Fibroblast of skin of scalp (primary cell): Measurements from ENCODE around the gene PAX5.

Experiments used
- DNase-seq: peaks from one replicate; pipeline ENCODE4 v3.0.0-alpha.2; 2013

Gene PAX5

DNA sequence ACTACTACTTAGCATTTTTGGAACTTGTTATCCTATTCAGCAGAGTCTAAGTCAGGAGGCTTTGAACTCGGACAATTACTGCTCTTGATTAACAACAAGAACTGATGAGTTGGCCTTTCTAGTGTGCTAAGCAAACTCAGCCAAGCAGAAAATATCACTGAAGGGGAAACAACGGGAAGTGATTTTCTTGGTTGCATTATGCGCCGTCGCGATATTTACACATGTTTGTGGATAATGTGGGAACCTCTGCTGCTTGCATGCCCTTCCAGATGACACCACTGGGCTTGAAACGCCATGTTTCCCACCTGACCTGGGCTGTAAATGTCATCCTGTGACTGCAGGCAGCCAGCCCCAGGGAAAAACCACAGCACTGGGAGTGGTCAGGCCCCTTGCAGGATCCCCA, 205.5 kb downstream of the PAX5 start:
- no peak for DNase-seq

DNA sequence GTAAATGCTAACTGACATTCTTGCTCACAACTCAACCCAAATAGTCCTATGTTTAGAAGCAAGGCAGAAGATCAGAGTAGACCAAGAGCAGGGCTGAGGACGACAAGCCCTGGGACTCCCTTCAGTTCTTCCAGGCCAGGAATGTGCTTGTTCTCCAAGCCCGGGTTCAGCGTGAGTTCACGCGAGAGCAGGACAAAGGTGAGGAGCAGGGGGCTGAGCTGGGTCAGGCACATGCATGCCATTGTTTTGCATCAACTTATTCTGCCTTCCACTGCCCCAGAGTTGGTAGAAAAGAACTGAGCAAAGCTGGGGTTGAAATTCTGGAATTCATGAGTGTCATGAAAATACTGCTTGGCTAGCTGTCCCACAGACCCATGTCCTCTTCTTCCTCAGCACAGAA, 206.5 kb downstream of the PAX5 start:
- DNase-seq: no peak

DNA sequence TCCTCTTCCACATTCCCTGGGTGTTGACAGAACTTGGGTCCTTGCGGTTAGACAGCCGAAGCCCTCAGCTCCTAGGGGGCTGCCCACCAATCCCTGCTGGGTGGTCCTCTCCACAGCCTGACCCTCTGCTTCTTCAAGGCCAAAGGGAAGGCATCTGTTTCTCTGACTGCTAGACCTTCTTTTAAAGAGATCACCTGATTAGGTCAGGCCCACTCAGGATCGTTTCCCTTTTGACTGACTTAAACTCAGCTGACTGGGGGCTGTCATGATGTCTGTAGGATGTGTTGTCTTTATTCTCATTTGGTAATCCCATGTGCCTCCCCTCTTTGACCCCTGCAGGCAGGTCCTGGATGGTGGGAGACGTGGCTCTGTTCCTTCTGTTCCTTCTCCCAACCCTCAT, 207.5 kb downstream of the PAX5 start:
- no peak for DNase-seq

DNA sequence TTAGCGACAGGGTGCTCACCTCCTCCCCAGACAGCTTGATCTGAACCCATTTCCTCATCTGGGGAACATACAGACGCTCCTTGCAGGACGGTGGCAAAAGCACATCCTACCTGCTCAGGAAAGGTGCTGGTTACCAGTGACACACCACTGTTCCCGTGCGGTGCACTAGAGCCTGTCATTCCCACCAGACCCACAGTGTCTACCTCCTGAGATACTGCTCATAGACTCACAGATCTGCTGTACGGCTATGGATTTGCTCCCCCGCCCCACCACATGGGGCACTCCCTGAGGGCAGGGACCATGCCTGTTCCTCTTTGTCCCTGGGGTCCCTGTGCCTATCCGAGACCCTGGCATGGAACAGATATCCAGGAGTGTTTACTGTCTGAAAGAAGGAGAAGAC, 208.9 kb downstream of the PAX5 start:
- no peak for DNase-seq

DNA sequence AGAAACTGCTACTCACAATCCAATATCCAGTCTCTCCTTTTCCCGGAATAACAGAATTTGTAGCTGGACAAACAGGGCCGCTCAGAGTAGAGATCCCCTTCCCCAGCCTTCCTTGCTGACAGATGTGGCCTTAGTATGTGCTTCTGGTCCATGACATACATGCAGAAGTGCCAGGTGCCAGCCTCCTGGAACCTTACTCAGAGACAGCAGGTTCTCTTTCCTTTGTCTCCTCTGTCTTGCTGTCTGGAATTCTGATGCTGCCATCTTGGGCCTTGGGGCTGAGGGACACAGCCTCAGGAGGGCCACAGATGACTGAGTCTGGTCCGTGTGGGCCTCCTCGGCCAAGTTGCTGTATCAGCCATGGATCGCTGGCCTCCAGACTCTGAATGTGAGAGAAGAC, 210.1 kb downstream of the PAX5 start:
- no peak for DNase-seq

DNA sequence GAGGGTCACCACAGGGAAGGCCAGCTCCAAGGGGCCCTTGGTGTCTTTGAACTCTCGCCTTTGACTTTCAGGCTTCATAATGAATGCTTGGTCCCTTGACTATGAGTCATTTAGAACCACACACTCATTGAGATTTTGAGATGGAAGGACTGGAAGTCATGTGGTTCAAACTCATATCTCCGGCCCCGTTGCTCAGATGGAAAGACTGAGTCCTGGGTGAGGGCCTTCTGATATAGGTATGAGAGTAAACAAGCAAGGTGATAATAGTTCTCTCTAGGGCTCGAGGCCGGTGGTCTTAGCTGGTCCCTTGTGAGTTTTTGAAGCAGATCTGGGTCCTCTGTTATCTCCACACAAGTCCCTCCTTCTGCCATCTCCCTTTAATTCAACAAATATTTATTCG, 210.6 kb downstream of the PAX5 start:
- no peak for DNase-seq

DNA sequence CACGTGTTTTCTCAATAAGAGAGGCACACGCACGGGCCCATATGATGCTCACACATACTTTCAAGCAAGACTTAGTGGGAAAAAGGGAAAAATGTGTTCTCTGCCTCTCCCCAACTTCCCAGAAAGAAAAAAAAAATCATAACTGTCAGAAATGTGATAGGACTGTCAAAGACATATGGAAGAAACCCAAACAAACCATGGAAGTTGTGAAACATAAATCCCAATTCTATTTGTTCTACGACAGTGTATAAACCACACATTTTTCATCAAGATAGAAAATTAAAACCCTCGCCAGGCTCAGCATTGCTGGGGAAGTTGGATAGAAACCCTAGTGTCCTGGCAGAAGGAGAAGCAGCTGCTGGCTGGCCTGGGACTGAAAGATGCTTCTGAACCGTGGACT, 211.9 kb downstream of the PAX5 start:
- no peak for DNase-seq

DNA sequence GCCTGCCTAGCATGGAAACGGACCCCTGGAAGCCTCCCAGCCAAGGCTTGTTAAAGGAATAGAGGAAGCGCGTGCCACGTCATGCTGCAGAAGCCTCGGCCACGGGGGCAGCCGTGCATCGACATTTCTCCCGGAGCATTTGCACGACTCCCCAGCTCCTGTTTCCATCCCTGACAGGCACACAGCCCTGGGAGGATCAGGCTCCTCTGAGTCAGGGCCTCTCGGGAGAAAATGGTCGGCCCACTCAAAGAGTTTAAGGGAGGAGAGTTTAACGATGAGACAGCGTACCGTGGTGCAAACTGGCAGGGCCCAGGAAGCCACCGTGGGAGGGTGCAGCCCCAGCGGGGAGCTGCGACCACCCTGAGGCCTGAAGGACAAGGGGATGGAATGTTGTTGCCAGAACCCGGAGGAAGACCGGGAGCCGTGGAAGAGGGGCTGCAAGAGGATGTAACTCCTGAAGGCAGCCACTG, 213.6 kb downstream of the PAX5 start:
- no peak for DNase-seq

DNA sequence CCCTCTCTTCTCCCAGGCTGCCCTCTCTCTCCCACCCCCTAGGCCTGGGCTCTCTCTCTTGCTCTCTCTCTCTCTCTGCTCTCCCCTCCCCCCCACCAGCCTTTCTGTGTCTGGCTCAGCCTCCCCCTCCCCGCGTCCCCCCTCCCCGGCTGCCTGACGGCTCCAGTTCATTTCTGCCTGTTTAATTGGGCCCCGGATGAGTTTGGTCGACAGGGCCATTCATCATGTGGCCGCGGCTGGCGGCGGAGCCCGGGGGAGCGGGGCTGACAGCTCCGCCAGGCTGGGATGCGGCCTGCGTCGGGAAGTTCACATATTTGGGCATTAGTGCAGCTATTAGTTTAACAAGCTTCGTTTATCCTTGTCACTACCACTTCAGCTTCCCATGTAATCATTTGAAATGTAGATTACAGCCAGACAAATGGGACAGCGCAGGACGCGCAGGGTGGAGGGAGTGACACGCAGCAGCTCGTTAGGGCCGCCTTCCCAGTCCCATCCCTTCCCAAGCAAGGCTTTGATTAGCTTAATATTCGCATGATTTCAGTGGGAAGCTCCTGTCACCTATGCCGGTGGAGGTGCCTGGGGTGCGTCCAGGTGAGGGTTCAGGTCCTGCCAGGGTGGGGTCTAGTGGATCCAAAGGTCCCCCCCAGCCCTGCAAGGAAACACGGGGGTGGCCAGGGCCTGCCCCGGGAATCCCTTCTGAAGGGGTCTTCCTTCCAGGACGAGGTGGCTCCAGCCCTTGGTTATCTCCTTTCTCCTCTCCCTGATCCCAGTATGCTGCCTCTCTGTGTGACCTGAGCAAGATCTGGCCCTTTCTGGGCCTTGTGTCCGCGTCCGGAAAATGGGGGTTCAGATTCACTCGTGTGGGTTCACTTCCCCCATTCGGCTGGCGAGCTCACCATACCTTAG, 214.8 kb downstream of the PAX5 start:
- no peak for DNase-seq

DNA sequence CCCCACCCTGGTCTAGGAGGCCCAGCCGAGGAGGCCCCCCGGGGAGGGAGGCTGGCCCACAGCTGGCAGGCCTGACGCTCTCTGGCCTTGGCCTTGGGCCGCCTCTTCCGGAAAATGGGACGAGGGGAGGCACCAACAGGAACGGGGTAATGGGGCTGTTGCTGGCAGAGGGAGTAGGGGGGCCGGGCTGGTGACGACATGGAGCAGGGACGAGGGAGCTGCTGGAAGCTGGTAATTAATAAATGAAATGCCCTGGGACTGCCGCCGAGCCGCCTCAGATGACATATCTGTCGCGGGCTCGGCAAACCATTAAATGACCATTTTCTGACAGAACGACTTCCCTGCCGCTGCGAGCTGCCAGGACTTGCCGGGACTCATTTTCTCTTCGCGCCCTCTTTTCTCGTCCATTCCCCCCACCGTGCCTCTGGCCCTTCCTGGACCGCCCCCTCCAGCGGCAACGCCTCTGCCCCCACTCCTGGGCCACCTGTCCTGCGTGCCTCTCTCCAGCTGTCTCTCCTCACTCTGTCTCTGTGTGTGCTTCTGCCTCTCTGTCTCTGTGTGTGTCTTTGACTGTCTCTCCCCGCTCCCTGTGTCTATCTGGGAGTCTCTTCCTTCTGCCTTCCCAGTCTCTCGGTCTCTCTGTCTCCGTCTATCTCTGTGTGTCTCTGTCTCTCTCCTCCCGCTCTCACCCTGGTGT, 215.7 kb downstream of the PAX5 start:
- no peak for DNase-seq

DNA sequence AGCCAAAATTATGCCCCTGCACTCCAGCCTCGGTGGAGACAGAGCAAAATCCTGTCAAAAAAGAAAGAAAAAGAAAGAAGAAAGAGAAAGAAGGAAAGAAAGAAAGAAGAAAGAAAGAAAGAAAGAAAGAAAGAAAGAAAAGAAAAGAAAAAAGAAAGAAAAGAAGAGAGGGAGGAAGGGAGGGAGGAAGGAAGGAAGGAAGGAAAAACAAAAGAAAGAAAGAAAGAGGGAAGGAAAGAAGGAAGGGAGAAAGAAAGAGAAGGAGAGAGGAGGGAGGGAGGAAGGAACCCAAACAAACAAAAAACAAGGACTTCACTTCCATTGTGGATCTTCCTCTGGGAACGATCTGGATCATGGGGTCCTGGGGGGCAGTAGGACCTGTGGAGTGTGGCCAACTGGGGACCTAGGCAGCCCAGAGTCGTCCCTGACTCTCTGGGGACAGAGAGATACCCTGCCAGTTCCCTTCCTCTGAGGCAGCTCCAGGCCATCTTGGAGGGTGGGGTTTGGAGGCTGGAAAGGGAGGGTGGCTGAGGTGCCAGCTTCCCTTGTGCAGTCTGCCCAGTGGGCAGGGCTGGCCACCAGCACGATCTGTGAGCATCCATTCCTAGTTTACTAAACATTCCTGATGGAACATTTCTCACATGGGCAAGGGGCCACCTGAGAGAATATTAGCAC, 216.8 kb downstream of the PAX5 start:
- no peak for DNase-seq

DNA sequence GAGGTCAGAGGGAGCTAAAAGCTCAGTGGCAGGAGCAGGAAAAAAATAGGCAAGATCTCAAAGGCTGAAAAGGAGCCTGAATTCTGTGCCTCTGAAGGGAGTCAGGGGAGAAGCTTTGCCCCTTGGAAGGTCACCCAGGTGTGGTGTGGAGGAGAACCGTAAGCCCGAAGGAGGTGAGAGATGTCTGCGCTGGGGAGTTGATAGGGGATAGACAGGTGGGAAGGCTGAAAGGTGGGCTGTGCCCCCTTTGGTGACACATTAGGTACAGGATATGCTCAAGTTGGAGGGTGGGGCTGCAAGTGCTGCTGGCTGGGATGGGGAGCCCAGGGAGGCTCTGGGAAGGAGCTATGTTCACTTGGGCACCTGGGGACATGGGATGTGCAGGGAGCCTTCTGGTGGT, 217.7 kb downstream of the PAX5 start:
- DNase-seq: no peak

DNA sequence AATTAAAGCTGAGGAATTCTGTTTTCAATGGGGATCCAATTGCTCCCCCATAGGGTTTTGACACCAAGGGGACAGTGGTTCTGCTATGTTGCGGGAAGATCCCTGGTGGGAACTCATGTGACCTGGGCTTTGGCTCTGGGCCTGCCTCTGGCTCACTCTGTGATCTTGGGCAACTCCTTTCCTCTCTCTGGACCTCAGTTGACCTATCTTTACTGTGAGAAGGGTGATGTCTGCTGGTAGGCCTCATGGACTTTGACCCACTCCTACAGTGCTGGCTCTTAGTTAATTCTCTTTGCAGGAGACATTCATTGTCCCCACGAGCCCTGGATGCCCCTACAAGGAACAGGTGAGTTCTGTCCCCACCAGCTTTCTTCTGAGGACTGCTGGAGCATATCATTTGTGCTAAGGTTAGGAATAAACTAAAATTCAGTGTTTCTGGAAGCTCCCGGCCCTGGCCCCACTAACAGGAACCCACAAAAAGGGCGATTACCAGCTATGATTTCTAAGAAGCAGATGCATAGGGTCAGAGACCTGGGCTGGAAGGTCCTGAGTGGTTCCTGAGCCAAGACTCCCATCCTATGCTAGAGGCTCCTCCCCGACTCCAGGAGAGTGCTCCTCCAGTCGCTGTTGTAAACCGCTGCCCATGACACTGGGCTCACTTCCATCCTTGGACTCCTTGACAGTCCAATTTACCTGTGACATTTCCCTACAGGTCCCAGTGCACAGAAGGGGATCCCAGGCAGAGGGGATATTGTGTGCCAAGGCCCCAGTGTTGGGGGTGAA, 218.3 kb downstream of the PAX5 start:
- DNase-seq: no peak

DNA sequence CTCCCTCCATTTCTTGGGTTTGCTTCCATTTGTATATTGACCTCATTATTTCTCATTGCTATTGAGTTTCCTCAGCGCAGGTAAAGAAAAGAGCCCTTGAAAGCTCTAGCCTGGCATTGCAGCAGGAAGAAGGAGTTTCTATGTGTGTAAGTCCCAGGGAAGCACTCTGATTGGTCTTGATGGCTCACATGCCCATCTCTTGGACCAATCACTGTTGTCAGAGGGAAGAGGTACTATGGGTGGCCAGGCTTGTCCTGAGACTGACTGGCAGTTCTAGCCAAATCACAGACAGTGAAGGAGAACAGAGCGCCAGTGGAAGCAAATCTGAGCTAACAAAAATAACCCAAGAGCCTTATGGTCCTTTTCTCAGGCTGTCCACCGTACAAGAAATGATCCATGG, 219.0 kb downstream of the PAX5 start:
- no peak for DNase-seq

DNA sequence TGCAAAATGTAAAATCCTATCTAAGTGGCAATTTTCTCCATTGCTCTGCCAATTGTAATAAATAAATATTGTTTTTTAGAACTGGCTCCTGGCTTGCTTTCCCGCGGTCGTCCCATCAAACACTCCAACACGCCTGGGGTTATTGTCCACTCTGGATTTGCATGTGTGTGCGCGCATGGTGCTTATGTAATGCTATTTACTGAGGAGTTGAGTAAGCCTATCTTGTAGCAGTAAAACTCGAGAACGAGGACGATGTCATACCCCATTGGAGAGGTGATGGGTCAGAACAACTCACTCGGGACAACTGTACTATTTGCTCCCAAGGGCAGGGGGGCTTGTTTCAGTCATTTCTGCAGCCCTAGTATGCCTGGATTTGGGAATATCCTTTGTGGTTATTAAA, 220.9 kb downstream of the PAX5 start:
- DNase-seq: no peak

DNA sequence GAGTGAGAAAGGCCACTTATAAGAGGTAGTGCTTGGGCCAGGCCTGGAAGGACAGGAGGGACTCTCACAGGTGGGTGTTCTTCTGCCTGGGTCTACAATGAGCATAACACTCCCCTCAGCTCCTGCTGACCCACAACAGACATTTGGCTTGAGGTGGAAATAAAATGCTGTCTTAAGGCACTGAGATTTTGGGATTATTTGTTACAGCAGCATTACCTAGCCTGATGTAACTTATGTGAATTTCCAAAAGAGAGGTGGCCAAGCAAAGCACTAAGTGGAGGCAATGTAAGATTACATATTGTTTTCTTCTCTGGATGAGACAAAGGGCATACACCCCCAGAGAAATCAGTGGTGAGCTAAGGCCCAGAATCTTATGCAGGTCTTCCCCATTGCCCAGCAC, 221.5 kb downstream of the PAX5 start:
- no peak for DNase-seq

DNA sequence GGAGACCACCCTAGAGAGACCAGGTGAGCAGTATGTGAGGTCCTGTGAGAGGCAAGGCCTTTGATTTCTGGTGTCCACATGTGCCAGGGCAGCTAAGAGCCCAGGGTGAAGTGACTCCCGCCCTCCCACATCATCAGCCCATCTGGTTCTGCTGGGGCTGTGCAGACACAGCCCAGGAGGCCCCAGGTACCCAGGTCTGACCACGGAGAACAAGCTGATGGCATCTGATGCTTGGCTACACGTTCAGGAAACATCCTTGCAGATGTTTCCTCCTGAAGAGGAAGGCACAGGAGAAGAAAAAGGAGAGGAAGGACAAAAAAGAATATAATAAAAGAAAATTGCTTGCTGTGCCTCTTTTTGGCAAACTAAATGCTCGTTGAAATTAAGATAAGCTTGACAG, 225.8 kb downstream of the PAX5 start:
- DNase-seq: no peak

DNA sequence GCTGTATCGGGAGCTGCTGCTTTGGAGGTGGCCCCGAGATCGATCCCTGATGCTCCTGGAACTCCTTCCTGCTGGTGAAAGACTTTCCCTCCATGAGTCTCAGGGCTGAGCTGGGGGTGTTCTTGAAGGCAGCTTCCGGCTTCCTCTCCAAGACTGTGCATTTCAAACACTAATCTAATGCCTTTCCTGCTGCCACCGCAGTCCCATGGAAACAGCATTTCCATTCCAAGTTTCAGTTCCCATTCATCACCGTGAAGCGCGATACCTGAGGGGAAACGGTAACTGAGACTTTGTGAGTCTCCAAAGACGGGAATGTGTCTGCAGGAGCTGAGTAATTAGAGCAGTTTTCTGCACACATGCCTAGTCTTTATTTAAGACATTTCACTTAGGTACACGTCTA, 230.1 kb downstream of the PAX5 start:
- DNase-seq: no peak

DNA sequence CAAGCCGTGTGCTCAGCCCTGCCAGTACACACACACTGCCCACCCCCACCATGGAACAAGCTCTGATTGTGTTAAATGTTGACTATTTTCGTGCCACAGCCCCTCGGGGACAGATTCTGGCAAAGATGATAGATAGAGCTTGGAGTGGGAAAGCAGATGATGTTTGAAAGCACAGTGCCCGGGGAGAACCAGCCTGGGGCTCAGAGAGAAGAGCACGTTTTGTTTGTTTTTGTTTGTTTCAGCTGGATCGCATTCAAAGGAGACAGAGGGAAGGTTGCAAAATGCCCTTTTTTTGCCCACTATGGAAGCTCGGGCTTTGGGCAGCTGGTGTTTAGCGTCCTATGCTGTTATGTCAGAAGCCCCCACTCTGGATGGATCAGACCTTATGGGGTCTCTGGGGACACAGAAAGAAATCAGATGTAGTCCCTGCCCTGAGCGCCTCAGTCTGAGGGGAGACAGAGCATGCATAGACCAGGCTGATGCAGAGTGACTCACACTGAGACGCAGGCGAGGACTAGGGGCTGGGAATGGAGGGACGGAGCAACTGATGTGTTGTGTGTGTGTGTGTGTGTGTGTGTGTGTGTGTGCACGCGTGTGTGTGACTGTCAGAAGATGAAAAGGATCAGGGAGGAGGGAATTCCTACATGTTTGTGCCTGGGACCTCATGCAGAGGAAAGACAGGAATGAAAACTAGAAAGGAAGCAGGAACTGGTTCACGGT, 231.7 kb downstream of the PAX5 start:
- DNase-seq: peak; percentile 34

DNA sequence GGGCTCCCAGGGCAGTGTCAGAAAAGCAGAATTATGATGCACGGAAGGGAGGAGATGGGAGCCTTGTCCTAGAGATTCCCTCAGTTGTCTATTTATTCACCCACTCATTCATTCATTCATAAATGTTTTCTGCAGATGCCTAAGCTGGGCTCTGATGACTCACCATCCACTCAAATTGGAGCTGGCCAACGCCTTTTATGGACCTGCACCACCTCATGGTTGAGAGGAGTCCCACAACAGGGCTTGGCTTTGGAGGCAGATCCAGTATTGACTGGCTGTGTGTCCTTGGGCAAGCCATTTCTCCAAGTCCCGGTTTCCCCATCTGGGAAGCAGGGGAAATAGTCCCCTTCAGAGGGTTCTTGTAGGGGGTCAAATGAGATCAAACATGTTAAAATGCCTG, 233.6 kb downstream of the PAX5 start:
- DNase-seq: no peak

DNA sequence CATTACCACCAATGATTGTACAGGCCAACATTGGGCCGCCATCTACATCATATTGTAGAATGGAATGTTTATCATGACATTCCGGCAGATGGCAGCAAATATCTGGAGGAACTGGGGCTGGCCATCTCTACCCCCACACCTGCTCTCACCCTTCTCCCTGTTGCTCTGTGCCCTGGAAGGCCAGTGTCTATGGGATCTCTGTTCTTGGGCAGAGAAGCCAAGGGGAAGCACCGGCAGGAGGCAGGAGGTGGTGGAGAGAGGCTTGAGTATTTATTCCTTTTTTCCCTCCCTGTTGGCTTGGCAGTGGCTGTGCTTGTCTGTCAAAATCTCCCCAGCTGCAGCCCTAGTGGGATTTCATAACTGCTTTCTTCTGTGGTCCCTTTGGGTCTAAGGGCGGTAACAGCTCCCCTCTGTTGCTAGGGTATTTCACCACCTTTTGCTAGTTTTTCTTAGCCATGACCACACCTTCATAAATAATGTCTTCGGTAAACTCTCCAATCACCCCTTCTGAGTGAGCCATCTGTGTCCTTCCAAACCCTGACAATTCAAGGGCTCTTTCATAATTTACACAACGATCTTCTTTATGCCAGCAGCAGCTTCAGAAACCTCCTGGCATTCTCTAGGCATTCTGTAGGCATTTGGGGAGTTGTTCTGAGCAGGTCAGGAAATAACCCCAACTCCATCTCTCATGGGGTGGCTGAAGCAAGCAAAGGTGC, 235.6 kb downstream of the PAX5 start:
- no peak for DNase-seq
